Upper lobe of right lung (tissue), 1 donor: ENCODE results near the gene PHACTR3. TPM values are rescaled to one million over a fixed set of nuclear protein-coding genes. Genes with fewer than 3 reads are reported as not detected.

Source experiments
- ATAC-seq: fragments of 200-7000 bp; cut with Tn5 transposase; one replicate; pipeline ENCODE4 v1.9.1; 2020; ENCODE audit warnings: mild to moderate bottlenecking, moderate library complexity
- DNase-seq: peaks from one replicate; pipeline ENCODE4 v3.0.0-alpha.2; 2020
- H3K27ac ChIP-seq: fragments of 200-600 bp; one replicate; pipeline ENCODE4 v1.8.0; 2022
- H3K27me3 ChIP-seq: fragments of 200-600 bp; one replicate; pipeline ENCODE4 v1.8.0; 2022; ENCODE audit warnings: mild to moderate bottlenecking
- H3K36me3 ChIP-seq: fragments of 200-600 bp; one replicate; pipeline ENCODE4 v1.8.0; 2022
- H3K4me1 ChIP-seq: fragments of 200-600 bp; one replicate; pipeline ENCODE4 v1.8.0; 2022
- H3K4me3 ChIP-seq: fragments of 200-600 bp; one replicate; pipeline ENCODE4 v1.8.0; 2022; ENCODE audit warnings: mild to moderate bottlenecking
- H3K9me3 ChIP-seq: fragments of 200-600 bp; one replicate; pipeline ENCODE4 v1.8.0; 2022
- intact Hi-C: fragments of 100-400 bp; cut with DNase I; formaldehyde crosslinking; loops from one replicate; pipeline ENCODE4 v1.11.0; 2022
- total RNA-seq: library from RNA; stranded (reverse); fragmentation: NEBNext Ultra II Directional; extraction: Animal tissue kit (Norgen Biotek cat#: 25700); gene quantifications from one replicate; pipeline ENCODE4 v1.2.1, GENCODE V29; 2021
- TF ChIP-seq, protein P1 (sequence below): fragments of 200-600 bp; IDR thresholded peaks from one replicate; pipeline ENCODE4 v1.8.0; 2022; ENCODE audit warnings: antibody characterized with exemption
- donor health status: DM: no; HTN: yes; CAD: no; lungs with severe emphysema.

PHACTR3 gene
- total RNA-seq, 1 donor from 2014 or later = 18.2 TPM

DNA sequence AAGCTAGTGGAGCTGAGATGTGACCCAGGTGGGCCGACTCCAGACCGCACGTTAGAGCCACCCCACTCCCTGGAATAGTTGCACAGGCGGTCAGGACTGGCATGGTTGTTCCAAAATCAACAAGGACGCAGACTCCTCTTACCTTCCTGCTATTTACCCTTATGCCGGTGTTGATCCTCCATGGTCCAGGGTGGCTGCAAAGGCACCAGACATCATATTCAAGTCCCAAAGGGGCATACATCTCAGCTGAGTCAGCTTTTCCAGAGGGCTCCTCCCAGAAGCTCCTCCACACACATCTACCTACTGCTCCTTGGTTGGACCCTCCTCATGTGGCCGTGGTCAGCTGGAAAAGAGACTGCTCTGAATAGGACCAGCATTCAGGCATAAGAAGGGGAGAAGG lies 216.9 kb downstream of the PHACTR3 start:
- Histone ChIP-seq H3K4me3 (no peak overlapping the region), H3K27ac (no peak overlapping the region), H3K27me3 (no peaks in the 10 kb centered on the region), H3K36me3 (no peaks in the 10 kb centered on the region), H3K4me1 (no peaks in the 10 kb centered on the region), H3K9me3 (no peaks in the 10 kb centered on the region)
- TF ChIP-seq, protein P1, sequence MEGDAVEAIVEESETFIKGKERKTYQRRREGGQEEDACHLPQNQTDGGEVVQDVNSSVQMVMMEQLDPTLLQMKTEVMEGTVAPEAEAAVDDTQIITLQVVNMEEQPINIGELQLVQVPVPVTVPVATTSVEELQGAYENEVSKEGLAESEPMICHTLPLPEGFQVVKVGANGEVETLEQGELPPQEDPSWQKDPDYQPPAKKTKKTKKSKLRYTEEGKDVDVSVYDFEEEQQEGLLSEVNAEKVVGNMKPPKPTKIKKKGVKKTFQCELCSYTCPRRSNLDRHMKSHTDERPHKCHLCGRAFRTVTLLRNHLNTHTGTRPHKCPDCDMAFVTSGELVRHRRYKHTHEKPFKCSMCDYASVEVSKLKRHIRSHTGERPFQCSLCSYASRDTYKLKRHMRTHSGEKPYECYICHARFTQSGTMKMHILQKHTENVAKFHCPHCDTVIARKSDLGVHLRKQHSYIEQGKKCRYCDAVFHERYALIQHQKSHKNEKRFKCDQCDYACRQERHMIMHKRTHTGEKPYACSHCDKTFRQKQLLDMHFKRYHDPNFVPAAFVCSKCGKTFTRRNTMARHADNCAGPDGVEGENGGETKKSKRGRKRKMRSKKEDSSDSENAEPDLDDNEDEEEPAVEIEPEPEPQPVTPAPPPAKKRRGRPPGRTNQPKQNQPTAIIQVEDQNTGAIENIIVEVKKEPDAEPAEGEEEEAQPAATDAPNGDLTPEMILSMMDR = no peak
- ATAC-seq (no peak), DNase-seq (no peak)
- intact Hi-C loops = no loop called here

DNA sequence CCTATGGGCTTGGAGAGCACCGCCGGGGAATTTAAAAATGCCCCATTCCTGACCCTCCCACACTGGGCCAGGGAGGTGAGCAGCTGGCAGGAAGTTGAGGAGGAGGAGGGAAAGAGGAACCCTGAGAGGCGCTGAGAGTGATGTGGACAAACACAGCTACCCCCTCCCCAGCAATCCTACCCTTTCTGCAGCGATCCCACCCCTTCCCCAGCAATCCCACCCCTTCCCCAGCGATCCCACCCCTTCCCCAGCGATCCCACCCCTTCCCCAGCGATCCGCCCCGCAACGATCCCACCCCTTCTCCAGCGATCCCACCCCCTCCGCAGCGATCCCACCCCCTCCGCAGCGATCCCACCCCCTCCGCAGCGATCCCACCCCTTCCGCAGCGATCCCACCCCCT lies 217.4 kb downstream of the PHACTR3 start:
- no peak overlapping the region for H3K27ac ChIP-seq
- no peaks in the 10 kb centered on the region for H3K27me3 ChIP-seq
- intact Hi-C loops = no loop called here
- DNase-seq = no peak
- H3K4me3 ChIP-seq = no peak overlapping the region
- no peaks in the 10 kb centered on the region for H3K36me3 ChIP-seq
- TF ChIP-seq, protein P1 = no peak
- no peak for ATAC-seq
- H3K9me3 ChIP-seq = no peaks in the 10 kb centered on the region
- no peaks in the 10 kb centered on the region for H3K4me1 ChIP-seq

GRCh38 chr20:59822291-59823029 lies 218.1 kb downstream of the PHACTR3 start:
- intact Hi-C loops = no loop called here
- no peak overlapping the region for H3K27ac ChIP-seq

GRCh38 chr20:59823030-59823423 lies 218.7 kb downstream of the PHACTR3 start:
- Histone ChIP-seq H3K27me3 (no peaks in the 10 kb centered on the region), H3K4me1 (no peaks in the 10 kb centered on the region), H3K36me3 (no peaks in the 10 kb centered on the region), H3K9me3 (no peaks in the 10 kb centered on the region), H3K27ac (no peak overlapping the region), H3K4me3 (no peak overlapping the region)
- intact Hi-C loops = no loop called here
- DNase-seq (no peak), ATAC-seq (no peak)
- TF ChIP-seq, protein P1 = no peak

More at GRCh38 chr20:59822291-59823029, 218.1 kb downstream of the PHACTR3 start:
- Histone ChIP-seq H3K27me3 (no peaks in the 10 kb centered on the region), H3K9me3 (no peaks in the 10 kb centered on the region), H3K4me3 (no peak overlapping the region), H3K36me3 (no peaks in the 10 kb centered on the region), H3K4me1 (no peaks in the 10 kb centered on the region)
- TF ChIP-seq, protein P1 = no peak
- DNase-seq = no peak
- ATAC-seq = no peak

GRCh38 chr20:59823491-59824259 lies 219.3 kb downstream of the PHACTR3 start:
- Histone ChIP-seq H3K9me3 (no peaks in the 10 kb centered on the region), H3K4me3 (no peak overlapping the region), H3K4me1 (no peaks in the 10 kb centered on the region), H3K27ac (no peak overlapping the region), H3K36me3 (no peaks in the 10 kb centered on the region), H3K27me3 (no peaks in the 10 kb centered on the region)
- TF ChIP-seq, protein P1 = no peak
- no peak for DNase-seq
- no peak for ATAC-seq
- intact Hi-C loops = no loop called here
